PFSK-1 (cell line): Measurements from ENCODE around the gene LITAFD.

Experiments used
- FOXP2 ChIP-seq: optimal IDR thresholded peaks from 2 replicates; pipeline ENCODE3; 2011; ENCODE audit warnings: borderline replicate concordance, control low read depth, inconsistent platforms; ENCODE audit not compliant: insufficient read depth; ENCODE audit errors: extremely low read length, extremely low read depth
- POLR2AphosphoS5 ChIP-seq: IDR thresholded peaks from 2 replicates; pipeline ENCODE4 v1.6.1; 2012; ENCODE audit warnings: low read depth, mild to moderate bottlenecking, control low read depth, low read length, moderate library complexity
- SIN3A ChIP-seq: IDR thresholded peaks from 2 replicates; pipeline ENCODE4 v1.6.1; 2012; ENCODE audit warnings: mild to moderate bottlenecking, low read length, moderate library complexity, borderline replicate concordance; ENCODE audit not compliant: insufficient read depth
- TAF1 ChIP-seq: IDR thresholded peaks from 2 replicates; pipeline ENCODE4 v1.6.1; 2012; ENCODE audit warnings: low read length, control low read depth, borderline replicate concordance; ENCODE audit not compliant: insufficient read depth
- TF ChIP-seq, protein P1 (sequence below), 2 experiments: IDR thresholded peaks; 2 replicates each; pipeline versions ENCODE4 v1.6.1 to v1.8.0; 2011 to 2012; ENCODE audit warnings: low read depth in 2 of 2, low read length in 2 of 2, control low read depth in 1 of 2, inconsistent platforms in 1 of 2, mild to moderate bottlenecking in 1 of 2, moderate library complexity in 1 of 2; ENCODE audit not compliant: insufficient read depth in 1 of 2

The LITAFD gene

DNA sequence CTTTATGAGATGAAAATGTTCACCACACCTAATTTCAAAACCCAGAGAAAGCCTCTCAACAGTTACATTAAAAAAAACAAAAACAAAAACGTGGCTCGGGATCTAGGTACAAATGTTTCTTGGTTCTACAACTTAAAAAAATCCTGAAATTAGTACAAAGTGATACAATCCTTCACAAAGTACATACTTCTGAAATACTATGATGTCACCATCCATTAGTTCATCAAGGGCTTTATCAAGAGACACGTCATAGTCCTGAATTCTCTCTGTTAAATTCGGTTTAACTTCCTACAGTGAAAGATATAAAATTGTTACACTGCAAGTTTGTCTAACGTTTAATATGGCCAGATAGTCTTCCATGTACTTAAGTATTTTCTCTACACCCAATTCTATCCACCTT is 18.2 kb downstream of the LITAFD start:
- TF ChIP-seq POLR2AphosphoS5 = no peak
- TF ChIP-seq SIN3A = no peak
- TF ChIP-seq FOXP2 = no peak
- no peak for TF ChIP-seq TAF1
- TF ChIP-seq, protein P1, sequence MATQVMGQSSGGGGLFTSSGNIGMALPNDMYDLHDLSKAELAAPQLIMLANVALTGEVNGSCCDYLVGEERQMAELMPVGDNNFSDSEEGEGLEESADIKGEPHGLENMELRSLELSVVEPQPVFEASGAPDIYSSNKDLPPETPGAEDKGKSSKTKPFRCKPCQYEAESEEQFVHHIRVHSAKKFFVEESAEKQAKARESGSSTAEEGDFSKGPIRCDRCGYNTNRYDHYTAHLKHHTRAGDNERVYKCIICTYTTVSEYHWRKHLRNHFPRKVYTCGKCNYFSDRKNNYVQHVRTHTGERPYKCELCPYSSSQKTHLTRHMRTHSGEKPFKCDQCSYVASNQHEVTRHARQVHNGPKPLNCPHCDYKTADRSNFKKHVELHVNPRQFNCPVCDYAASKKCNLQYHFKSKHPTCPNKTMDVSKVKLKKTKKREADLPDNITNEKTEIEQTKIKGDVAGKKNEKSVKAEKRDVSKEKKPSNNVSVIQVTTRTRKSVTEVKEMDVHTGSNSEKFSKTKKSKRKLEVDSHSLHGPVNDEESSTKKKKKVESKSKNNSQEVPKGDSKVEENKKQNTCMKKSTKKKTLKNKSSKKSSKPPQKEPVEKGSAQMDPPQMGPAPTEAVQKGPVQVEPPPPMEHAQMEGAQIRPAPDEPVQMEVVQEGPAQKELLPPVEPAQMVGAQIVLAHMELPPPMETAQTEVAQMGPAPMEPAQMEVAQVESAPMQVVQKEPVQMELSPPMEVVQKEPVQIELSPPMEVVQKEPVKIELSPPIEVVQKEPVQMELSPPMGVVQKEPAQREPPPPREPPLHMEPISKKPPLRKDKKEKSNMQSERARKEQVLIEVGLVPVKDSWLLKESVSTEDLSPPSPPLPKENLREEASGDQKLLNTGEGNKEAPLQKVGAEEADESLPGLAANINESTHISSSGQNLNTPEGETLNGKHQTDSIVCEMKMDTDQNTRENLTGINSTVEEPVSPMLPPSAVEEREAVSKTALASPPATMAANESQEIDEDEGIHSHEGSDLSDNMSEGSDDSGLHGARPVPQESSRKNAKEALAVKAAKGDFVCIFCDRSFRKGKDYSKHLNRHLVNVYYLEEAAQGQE (IDR thresholded peaks at IDR 0.05; ENCODE audit: insufficient read depth in 1 of 2, low read depth in 2 of 2, low read length in 2 of 2) = no peak

DNA sequence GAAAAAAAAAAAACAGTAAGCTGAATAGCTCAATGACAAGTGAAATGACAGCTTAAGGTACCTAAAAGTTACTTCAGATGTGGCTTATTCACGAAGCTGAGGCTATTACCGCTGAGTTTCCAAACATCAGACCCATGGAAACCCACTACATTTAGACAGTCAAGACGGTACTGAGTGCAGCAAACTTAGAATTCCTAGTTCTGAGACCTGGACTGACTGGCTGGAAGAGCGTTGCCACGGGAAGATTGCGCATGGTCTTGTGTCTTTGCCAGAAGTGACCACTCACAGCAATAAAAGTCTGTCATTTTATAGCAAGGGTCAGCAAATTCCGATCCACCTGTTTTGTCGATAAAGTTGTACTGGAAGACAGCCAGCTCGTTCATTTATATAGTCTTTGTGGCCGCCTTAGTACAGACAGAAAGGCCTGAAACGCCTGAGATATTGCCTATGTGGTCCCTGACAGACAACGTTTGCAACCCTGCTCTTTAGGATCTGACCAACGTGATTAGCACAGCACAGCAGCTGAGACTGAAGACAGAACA is 19.2 kb downstream of the LITAFD start:
- TF ChIP-seq SIN3A = no peak
- TF ChIP-seq POLR2AphosphoS5 = no peak
- no peak for TF ChIP-seq TAF1
- TF ChIP-seq, protein P1 (IDR thresholded peaks at IDR 0.05; ENCODE audit: insufficient read depth in 1 of 2, low read depth in 2 of 2, low read length in 2 of 2) = no peak
- no peak for TF ChIP-seq FOXP2

DNA sequence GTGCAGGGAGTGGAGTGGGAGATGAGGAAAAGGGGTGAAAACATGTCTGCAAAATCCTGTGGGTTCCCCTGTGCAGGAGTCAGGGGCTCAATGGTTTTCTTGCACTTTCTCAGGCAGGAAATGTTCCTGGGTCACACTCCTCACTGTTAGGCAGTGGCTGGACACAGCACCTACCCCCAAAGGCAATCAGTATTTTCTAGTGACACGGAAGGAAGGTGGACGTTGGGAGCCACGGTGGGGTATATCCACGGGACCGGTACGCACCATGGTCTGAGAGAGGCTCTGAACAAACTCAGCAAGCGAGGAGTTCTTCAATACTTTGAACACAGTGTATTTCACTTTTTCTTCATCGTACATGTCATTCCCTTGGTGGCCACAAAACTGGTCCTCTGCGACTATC is 20.9 kb downstream of the LITAFD start:
- TF ChIP-seq, protein P1 (IDR thresholded peaks at IDR 0.05; ENCODE audit: insufficient read depth in 1 of 2, low read depth in 2 of 2, low read length in 2 of 2) = no peak
- no peak for TF ChIP-seq POLR2AphosphoS5
- TF ChIP-seq SIN3A = no peak
- no peak for TF ChIP-seq TAF1
- no peak for TF ChIP-seq FOXP2

DNA sequence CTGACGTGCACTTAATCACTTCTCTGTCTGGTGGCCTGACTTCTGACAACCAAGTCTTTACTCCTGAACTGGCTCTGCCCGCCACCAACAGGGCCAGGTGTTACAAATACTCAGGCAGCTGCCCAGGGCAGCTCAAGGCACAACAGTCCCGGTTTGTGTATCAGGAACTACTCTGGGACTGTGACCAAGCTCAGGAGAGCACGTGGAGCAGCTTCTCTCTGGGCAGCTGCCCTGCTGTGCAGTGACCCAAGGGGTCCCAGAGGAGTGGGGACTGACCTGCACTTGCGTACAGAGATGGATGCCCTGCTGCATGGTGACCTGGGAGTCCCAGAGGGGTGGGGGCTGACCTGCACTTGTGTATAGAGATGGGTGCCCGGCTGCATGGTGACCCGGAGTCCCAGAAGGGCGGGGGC is 21.9 kb downstream of the LITAFD start:
- TF ChIP-seq SIN3A = no peak
- TF ChIP-seq POLR2AphosphoS5 = no peak
- TF ChIP-seq TAF1 = no peak
- TF ChIP-seq, protein P1 (IDR thresholded peaks at IDR 0.05; ENCODE audit: insufficient read depth in 1 of 2, low read depth in 2 of 2, low read length in 2 of 2) = no peak
- no peak for TF ChIP-seq FOXP2

DNA sequence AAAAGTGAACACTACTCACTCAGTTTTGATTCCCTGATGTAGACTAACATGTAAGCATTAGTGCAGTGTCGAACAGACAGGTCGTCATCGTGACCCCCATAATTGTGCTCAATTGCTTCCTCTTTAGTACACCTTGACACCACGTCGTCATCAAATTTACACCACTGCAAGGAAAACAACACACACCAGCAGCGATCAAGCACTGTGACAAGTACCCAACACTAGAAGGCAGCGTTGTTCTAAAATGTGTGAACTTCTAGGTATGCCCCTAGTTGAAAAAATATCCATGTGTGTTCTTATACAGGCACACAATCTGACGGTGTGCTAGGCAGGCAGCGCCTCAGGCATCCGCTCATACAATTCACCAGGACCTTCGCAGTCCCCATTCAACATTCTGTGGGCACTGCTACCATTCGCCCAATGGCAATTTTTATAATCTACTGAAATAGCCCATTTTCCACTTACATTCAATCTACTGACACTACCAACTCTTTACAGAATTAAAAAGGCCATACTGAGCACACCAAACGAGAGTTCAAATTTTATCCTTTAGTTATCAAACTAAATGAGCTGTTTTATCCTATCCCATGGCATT is 23.1 kb downstream of the LITAFD start:
- no peak for TF ChIP-seq FOXP2
- TF ChIP-seq, protein P1 (IDR thresholded peaks at IDR 0.05; ENCODE audit: insufficient read depth in 1 of 2, low read depth in 2 of 2, low read length in 2 of 2) = no peak
